Neural cell (in vitro differentiated cells): ENCODE data around the gene RIPPLY1. TPM values are rescaled to one million over a fixed set of nuclear protein-coding genes. Genes with fewer than 3 reads are reported as not detected.

Source experiments
- H2AFZ ChIP-seq: fragments of 200-600, 300-800 bp; sonication (generic), shearing (Covaris generic); 2 replicates; pipeline ENCODE4 v1.6.0; 2014; ENCODE audit warnings: low read depth, mild to moderate bottlenecking, antibody characterized with exemption, low read length, moderate library complexity
- H3F3A ChIP-seq: fragments of 200-600 bp; shearing (Covaris generic); 2 replicates; pipeline ENCODE4 v1.6.1; 2016; ENCODE audit warnings: mild to moderate bottlenecking, moderate library complexity, mixed read lengths, antibody characterized with exemption, low read length; ENCODE audit not compliant: insufficient read depth, poor library complexity, severe bottlenecking
- H3K27ac ChIP-seq: fragments of 200-600, 300-800 bp; sonication (generic), shearing (Covaris generic); 2 replicates; pipeline ENCODE4 v1.5.1; 2014; ENCODE audit warnings: mild to moderate bottlenecking, low read length, moderate library complexity
- H3K27me3 ChIP-seq: fragments of 300-800, 200-600 bp; sonication (generic), shearing (Covaris generic); 2 replicates; pipeline ENCODE4 v1.6.0; 2014; ENCODE audit warnings: mild to moderate bottlenecking, low read depth, low read length, moderate library complexity; ENCODE audit not compliant: insufficient read depth
- H3K36me3 ChIP-seq: fragments of 300-800, 200-600 bp; sonication (generic), shearing (Covaris generic); 2 replicates; pipeline ENCODE4 v1.5.1; 2014; ENCODE audit warnings: mild to moderate bottlenecking, antibody characterized with exemption, low read length, moderate library complexity; ENCODE audit not compliant: insufficient read depth
- H3K4me2 ChIP-seq: fragments of 300-800, 200-600 bp; sonication (generic), shearing (Covaris generic); 2 replicates; pipeline ENCODE4 v1.6.0; 2014; ENCODE audit warnings: mild to moderate bottlenecking, low read length
- H3K4me3 ChIP-seq: fragments of 300-800, 200-600 bp; sonication (generic), shearing (Covaris generic); 2 replicates; pipeline ENCODE4 v1.5.1; 2014; ENCODE audit warnings: mild to moderate bottlenecking, low read length, moderate library complexity
- H3K79me2 ChIP-seq: fragments of 200-600 bp; shearing (Covaris generic); replicated peaks from 2 replicates; pipeline ENCODE4 v1.6.0; 2014; ENCODE audit warnings: mild to moderate bottlenecking, low read length, moderate library complexity; ENCODE audit not compliant: insufficient read depth
- H3K9ac ChIP-seq: fragments of 300-800, 200-600 bp; sonication (generic), shearing (Covaris generic); 2 replicates; pipeline ENCODE4 v1.6.1; 2016; ENCODE audit warnings: mild to moderate bottlenecking, low read length, mixed read lengths
- H3K9me2 ChIP-seq: fragments of 200-600 bp; shearing (Covaris generic); 2 replicates; pipeline ENCODE4 v1.6.1; 2016; ENCODE audit warnings: mild to moderate bottlenecking, low read length, mixed read lengths; ENCODE audit not compliant: insufficient read depth
- H3K9me3 ChIP-seq: fragments of 200-600, 300-800 bp; sonication (generic), shearing (Covaris generic); 2 replicates; pipeline ENCODE4 v1.6.1; 2016; ENCODE audit warnings: mild to moderate bottlenecking, mixed run types, low read length, moderate library complexity, mixed read lengths
- H4K20me1 ChIP-seq: fragments of 200-600 bp; shearing (Covaris generic); 2 replicates; pipeline ENCODE4 v1.6.1; 2016; ENCODE audit warnings: mild to moderate bottlenecking, mixed run types; ENCODE audit not compliant: insufficient read depth
- CTCF ChIP-seq: fragments of 450-650 bp; IDR thresholded peaks from 2 replicates; pipeline ENCODE4 v1.5.1; 2014; ENCODE audit warnings: antibody characterized with exemption, mild to moderate bottlenecking, moderate library complexity; ENCODE audit not compliant: poor library complexity, severe bottlenecking
- EP300 ChIP-seq: fragments of 450-650 bp; conservative IDR thresholded peaks from 2 replicates; pipeline ENCODE4 v1.6.1; 2014; ENCODE audit warnings: antibody characterized with exemption, mild to moderate bottlenecking, moderate library complexity; ENCODE audit not compliant: poor library complexity, severe bottlenecking
- EZH2 ChIP-seq: fragments of 200-600, 300-800 bp; shearing (Covaris generic), sonication (generic); IDR thresholded peaks from 2 replicates; pipeline ENCODE4 v1.6.1; 2014; ENCODE audit warnings: antibody characterized with exemption, low read length, borderline replicate concordance, mild to moderate bottlenecking; ENCODE audit not compliant: insufficient read depth, poor library complexity, severe bottlenecking
- MXI1 ChIP-seq: fragments of 450-650 bp; conservative IDR thresholded peaks from 2 replicates; pipeline ENCODE4 v1.6.1; 2014; ENCODE audit warnings: antibody characterized with exemption, mild to moderate bottlenecking; ENCODE audit not compliant: poor library complexity, severe bottlenecking
- POLR2AphosphoS5 ChIP-seq: IDR thresholded peaks from 2 replicates; pipeline ENCODE4 v1.6.1; 2012
- RAD21 ChIP-seq: fragments of 450-650 bp; conservative IDR thresholded peaks from 2 replicates; pipeline ENCODE4 v1.6.1; 2014; ENCODE audit warnings: antibody characterized with exemption, mild to moderate bottlenecking, moderate library complexity
- REST ChIP-seq: IDR thresholded peaks from 2 replicates; pipeline ENCODE4 v1.6.1; 2012; ENCODE audit warnings: borderline replicate concordance
- SMC3 ChIP-seq: fragments of 450-650 bp; conservative IDR thresholded peaks from 2 replicates; pipeline ENCODE4 v1.6.1; 2014; ENCODE audit warnings: antibody characterized with exemption, mild to moderate bottlenecking, moderate library complexity; ENCODE audit not compliant: poor library complexity
- TAF1 ChIP-seq: IDR thresholded peaks from 2 replicates; pipeline ENCODE4 v1.6.1; 2012; ENCODE audit warnings: low read depth
- polyA plus RNA-seq: library from polyadenylated mRNA; depleted of rRNA; stranded (reverse); fragments of >200 nt; gene quantifications from 2 replicates; pipeline ENCODE4 v1.2.3, GENCODE V29; 2014

The RIPPLY1 gene
- polyA plus RNA-seq, 1 donor from 2014 or later, result 0.57 TPM

- Histone ChIP-seq H3K36me3 (no peaks in the 10 kb centered on the region), H3K27me3 (no peaks in the 10 kb centered on the region), H3K9me3 (no peaks in the 10 kb centered on the region), H4K20me1 (no peaks in the 10 kb centered on the region), H3F3A (no peaks in the 10 kb centered on the region), H3K4me2 (no peak overlapping the region), H3K9me2 (no peaks in the 10 kb centered on the region), H3K79me2 (no peaks in the 10 kb centered on the region), H3K9ac (no peak overlapping the region), H2AFZ (no peak overlapping the region), H3K4me3 (no peak overlapping the region), H3K27ac (no peak overlapping the region)
- no peak for TF ChIP-seq POLR2AphosphoS5
- no peak for TF ChIP-seq TAF1
- no peak for TF ChIP-seq RAD21
- TF ChIP-seq REST, result no peak
- TF ChIP-seq SMC3, result no peak
- TF ChIP-seq EP300, result no peak
- TF ChIP-seq CTCF, result no peak
- TF ChIP-seq EZH2, result no peak
- TF ChIP-seq MXI1, result no peak
These were observed 39.4 kb downstream of the RIPPLY1 start for GRCh38 chrX:106863697-106864096.

GRCh38 chrX:106862972-106863688, 40.0 kb downstream of the RIPPLY1 start:
- Histone ChIP-seq H3K27me3 (no peaks in the 10 kb centered on the region), H2AFZ (no peak overlapping the region)

More at GRCh38 chrX:106862972-106863688, 40.0 kb downstream of the RIPPLY1 start:
- no peak overlapping the region for H3K4me3 ChIP-seq
- TF ChIP-seq REST, result no peak
- no peak for TF ChIP-seq RAD21
- no peak for TF ChIP-seq TAF1
- TF ChIP-seq SMC3, result no peak
- TF ChIP-seq CTCF, result no peak
- no peak for TF ChIP-seq EP300
- no peak for TF ChIP-seq POLR2AphosphoS5
- no peak for TF ChIP-seq MXI1
- no peak for TF ChIP-seq EZH2
- no peak overlapping the region for H3K9ac ChIP-seq
- no peaks in the 10 kb centered on the region for H3K36me3 ChIP-seq
- no peak overlapping the region for H3K4me2 ChIP-seq
- no peaks in the 10 kb centered on the region for H3F3A ChIP-seq
- H4K20me1 ChIP-seq, result no peaks in the 10 kb centered on the region
- no peak overlapping the region for H3K27ac ChIP-seq
- H3K9me2 ChIP-seq, result no peaks in the 10 kb centered on the region
- no peaks in the 10 kb centered on the region for H3K79me2 ChIP-seq
- H3K9me3 ChIP-seq, result no peaks in the 10 kb centered on the region
